Activated T-cell treated with anti-CD3 and anti-CD28 coated beads for 4 hours (primary cell): ENCODE results near the gene RIC8B.

Experiments
- DNase-seq: peaks from one replicate; pipeline ENCODE4 v3.0.0-alpha.2; 2020

The RIC8B gene

DNA sequence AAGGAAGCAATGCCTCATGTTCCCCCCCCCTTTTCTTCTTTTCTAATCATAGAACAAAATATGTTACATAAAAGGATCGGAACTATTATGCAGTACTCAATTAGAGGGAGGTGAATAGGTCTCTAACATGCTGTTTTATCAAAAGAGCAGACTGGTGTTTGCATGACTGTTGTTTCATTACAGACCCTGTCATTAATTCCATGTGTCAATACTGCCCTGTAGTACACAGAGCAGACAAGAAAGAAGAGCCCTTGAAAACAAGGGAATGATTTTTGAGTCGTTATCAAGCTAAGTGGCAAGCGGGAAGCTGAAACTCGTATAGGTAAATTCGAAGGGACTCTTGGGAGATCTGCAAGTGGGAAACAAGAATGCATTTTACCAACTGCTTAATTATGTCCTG lies 104.3 kb downstream of the RIC8B start:
- DNase-seq: no peak

DNA sequence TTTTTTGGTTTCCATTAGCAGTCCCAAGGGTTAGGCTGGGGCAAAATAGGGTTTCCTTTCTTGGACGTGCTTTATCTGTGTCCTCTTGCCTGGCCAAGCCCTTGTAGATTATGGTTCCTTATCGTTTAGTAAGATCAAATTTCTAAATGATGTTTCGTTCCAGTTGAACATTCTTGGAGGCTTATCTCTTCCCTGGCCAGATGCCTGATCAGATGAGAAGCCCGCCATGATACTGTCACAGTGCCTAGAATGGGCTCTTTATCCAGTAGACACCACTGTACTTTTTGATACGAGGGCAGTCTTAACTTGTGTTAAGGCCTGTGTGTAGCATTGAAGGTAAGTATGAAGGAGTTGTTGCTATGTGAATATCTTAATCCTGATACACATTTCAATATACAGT lies 105.1 kb downstream of the RIC8B start:
- no peak for DNase-seq

DNA sequence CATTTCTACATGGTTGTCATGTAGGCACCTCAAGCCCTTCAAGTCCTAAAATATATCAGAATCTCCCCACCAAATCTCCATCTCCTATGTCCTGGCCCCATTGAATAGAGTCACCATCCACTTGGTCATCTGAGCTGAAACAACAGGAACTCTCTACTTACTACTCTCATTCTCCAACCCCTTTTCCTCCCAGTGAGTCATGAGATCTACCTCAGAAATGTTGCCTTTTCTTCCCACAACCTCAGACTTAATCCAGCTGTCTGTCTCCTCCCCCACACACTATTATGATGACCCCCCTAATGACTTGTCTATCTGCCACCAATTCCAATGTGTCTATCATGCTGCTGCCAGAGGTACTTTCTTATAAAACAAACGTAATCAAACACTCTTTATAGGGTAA lies 108.9 kb downstream of the RIC8B start:
- DNase-seq: no peak

DNA sequence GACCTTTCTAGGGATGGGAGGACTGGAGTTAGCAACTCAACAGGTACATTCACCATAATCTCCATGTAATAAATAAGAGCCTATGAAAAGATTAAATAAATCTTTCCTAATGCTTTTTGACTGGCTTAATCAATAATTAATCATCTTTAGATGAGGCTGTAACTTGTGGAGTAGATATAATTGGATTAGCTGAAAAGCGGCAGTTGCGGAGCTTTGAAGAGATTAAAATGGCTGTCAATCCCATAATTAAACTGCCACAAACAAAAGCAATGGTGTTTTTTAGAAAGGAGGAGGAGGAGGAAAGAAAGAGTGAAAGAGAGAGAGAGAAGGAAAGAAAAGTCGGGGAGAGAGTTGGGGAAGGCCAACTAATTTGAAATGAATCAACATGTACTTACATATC lies 110.5 kb downstream of the RIC8B start:
- no peak for DNase-seq

DNA sequence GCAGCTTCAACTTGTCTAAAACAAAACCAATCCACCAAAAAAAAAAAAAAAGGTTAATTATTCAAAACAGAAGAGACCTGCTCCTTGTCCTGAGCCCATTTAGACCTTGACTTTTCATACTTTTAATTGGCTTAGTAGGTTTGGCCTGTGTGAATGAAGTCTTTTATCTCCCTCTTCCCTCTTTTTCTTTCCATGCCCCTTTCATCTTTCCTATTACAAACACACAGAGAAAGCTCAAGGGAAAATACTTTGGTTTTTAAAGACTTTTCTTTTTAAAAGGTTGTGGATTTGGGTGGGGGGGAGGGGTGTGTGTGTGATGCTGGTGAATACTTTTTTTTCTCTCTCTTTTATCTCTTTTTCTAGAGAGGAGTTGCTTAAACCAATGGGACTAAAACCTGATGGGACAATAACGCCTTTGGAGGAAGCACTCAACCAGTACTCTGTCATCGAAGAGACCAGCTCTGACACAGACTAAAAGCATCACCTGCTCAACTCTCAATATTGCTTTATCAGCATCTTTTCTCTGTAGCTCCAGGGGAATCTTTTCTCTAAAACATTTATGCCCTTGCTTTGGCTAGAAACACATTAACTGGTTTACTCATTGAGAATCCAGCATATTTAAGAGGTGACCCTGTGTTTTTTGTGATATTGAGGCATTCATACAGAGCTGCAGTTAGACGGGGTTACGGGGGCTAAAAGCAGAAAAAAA lies 111.2 kb downstream of the RIC8B start:
- no peak for DNase-seq

DNA sequence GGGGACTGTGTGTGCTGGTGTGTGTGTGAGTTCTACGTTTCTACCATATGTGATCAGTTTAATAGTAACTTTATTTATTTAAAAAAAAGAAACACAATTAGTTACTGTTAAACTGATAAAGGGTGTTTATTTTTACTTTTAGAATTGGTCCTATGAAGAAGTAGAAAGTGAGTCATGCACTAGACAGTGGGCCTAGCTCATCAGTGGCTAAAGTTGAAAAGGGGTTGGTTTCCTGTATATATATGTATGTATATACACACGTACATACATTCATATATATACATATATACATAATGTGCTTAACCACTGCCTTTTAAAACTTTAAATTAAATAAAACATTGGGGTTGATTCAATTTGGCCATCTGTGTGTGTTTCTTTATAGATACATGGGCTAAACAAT lies 112.5 kb downstream of the RIC8B start:
- no peak for DNase-seq

DNA sequence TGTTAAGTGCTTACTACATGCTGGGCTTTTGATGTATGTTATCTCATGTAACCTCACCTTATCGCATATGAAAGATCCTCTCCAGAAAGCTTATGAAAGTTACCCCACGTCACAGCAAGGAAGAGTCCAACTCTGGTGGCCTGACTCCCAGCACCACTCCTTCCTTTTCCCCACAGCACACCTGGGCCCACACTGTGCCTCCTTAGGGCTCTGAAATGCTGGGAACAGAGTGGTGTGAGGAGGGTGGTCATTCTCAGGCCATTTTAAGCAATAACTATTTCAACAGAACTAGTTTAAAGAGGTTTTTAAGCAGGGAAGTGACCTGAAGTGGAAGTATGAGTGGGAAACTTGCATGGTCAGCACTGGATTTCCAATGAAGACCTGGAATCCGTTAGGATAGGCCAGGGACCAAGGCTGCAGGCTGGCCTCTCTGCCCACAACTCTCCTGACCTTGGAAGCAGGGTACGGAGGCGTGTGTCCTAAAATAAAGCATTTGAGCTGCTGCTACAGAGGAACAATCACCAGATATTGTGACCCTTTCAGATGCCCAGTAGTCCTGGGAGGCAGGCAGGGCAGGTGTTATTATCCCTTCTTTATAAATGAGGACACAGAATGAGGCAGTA lies 114.0 kb downstream of the RIC8B start:
- no peak for DNase-seq

DNA sequence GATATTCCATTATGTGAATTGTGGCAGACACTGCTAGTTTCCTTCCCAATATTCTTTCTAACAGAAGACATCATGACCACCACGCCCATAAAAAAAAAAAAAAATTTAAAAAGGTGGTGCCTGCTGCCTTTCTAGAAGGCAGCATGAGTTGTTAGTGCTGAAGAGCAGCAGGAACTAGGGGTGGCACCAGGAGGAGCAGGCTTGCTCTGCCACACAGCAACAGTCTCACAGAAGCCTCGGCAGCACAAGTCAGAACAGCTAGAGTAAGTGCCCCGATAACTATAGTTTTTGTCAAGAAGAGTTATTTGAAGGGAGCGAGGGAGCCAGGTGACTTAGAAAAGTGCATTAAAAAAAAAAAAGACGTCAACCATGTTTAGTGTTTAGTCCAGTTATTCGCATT lies 114.8 kb downstream of the RIC8B start:
- DNase-seq: no peak

DNA sequence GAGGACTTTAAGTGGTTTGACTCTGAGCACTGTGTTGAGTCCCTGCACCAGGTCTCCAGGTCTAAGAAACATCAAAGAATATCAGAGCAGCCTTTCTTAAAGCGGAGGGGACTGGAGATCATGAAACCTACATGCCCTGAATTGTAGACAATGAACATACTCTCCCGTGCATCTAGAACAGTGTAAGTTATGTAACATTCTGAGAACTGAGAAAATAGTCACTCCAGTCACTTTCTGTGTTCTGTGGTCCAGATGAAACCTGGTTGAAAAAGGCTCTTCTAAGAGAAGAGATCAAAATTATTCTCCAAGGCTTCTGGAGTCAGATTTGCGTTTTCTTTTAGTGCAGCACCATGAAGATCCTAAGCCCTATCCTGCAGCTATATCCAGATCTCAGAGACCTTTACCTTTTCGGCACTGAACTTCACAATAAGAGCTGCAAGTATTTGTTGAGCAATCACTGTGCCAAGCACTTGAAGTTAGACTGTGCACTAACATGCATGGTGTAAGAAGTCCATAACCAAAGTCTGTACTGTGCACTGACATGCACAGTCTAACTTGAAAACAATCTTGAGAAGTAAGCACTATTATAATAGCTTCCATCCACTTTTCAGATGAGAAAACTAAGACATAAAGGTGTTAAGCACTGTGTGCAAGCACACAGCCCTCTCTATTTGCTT lies 115.6 kb downstream of the RIC8B start:
- DNase-seq: no peak

DNA sequence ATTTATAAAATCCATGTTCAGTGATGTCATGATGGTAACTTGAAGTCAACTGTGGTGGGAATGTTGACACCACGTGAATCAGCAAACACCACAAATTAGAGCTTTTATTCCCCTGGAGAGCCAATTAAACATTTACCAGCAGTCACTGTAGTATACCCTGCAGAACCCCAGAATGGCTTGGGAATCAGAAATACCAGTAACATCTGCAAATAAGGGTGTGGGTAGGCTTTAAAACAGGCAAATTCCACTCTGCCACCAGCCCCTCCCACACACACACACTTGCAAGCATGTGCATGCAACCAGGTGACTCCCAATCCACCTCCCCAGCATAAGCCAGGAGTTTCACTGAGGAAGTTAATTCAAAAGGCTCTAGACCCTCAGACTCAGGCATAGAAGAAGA lies 117.6 kb downstream of the RIC8B start:
- DNase-seq: no peak

DNA sequence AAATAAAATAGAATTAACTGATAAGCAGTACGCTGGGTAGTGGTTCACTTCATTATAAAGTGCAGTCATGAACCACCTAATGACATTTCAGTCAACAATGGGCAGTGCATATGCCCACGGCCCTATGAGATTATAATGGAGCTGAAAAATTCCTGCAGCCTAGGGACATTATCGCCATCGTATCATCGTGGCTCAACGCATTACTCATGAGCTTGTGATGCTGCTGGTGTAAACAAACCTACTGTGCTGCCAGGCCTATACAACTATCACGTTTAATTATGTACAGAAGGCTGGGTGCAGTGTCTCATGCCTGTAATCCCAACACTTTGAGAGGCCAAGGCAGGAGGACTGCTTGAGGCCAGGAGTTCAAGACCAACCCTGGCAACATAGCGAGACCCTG lies 119.0 kb downstream of the RIC8B start:
- DNase-seq: no peak

DNA sequence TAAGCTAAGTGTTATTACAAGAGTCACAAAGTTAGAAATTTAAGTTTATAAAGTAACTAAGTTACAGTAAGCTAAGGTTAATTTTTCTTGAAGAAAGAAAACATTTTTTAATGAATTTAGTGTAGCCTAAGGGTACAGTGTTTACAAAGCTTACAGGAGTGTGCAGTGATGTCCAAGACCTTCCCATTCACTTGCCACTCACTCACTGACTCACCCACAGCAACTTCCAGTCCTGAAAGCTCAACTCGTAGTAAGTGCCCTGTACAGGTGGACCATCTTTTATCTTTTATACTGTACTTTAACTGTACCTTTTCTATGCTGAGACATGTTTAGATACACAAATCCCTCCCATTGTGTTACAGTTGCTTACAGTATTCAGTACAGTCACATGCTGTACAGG lies 120.3 kb downstream of the RIC8B start:
- DNase-seq: no peak

DNA sequence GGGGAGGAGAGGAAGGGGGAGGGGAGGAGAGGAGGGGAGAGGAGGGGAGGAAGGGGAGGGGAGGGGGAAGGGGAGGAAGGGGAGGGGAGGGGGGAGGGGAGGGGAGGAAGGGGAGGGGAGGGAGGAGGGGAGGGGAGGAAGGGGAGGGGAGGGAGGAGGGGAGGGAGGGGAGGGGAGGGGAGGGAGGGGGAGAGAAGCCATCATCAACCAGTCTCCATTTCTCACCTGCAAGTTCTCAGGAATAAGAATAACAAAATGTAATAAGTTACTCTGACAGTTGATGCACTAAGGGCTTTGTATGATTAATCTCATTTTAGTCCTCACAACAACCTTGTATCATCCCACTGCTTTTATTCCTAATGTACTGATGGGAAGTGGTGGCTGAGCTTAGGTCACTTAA lies 122.1 kb downstream of the RIC8B start:
- no peak for DNase-seq

DNA sequence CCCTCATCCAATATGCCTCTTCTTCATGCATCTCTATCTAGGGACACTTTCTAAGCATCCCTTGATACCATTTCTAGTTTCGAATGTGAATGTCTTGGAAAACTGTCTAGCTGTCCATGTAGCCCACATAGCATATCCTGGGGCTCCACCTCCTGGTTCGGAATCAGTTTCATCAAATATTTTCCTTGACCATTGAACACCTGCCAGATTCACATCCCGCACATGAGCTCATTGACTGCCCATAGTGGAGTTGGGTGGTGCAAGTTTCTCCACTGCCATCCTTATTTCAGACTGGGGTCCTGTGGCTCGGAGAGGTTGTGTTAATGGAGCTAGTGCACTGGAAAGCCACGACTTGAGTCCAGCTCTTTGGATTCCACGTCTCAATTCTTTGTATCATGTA lies 122.6 kb downstream of the RIC8B start:
- DNase-seq: no peak

DNA sequence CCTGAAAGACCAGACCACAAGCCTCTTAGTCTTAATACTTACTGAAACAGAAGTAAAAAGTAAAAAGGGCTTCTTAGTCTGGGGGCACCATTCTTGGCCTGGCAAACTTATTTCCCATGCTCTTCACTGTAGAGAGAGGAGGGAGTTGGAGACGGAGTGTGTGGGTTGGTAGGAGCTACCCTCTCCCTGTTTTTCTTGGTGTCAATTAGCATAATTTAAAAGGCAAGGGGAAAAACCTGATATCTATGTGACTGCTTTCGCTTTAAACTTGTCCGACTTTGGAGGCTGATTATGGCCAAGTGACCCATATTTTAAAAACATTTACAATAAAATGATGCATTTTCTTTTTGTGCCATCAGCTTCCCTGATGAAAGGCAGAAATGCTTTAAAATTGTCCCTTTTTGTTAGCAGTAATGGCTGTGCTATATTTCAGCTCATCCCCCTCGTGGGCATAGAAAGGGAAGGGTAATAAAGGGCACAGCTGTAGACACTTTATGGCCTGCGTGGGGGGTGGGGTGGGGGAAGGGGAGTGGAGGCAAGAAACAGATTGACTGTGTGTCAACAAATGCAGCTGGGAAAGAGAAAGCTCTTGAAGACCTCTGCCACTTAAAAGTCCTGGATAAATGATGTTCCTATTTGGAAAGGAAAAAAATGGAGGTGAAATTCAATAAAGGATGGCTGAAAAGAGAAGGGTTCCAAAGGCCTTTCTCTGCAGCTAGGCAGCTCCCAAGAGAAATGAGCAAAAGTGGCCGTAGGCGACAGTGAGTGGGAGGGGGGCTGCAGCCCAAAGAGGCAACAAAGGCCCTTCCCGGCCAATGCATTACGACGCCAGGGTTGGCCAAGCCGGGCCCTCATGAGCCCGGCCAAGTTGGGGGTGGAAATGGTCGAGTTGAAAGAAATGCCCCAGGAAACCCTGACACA lies 123.8 kb downstream of the RIC8B start:
- no peak for DNase-seq

DNA sequence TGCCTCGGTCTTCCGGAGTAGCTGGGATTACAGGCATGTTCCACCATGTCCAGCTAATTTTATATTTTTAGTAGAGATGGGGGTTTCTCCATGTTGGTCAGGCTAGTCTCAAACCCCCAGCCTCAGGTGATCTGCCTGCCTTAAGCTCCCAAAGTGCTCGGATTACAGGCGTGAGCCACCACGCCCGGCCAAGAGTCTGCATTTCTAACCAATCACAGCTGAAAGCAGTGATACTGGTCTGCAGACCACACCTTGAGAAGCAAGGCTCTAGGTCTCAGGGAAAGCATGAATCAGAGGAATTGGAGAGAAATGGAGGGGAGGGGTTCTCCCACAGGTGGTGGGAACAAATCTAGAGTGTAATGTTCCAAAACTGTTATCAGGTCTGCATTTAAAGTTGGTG lies 126.1 kb downstream of the RIC8B start:
- DNase-seq: no peak

DNA sequence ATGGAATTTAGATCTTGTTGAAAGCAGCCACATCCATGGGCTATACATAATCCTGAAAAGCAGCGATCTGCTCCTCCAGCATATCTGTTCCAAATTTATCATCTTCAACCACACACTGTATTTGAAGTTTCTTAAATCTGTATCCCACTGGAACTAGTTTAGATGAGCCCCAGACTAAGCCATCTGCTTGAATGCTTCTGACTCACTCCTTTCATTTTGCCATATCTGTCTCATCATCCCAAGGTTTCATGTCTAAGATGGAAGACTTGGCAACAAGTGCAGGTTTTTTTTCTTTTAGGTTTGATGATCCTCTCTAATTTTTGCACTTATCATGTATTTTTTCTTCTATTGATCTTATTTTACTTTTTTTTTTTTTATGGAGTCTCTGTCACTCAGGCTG lies 126.8 kb downstream of the RIC8B start:
- no peak for DNase-seq

DNA sequence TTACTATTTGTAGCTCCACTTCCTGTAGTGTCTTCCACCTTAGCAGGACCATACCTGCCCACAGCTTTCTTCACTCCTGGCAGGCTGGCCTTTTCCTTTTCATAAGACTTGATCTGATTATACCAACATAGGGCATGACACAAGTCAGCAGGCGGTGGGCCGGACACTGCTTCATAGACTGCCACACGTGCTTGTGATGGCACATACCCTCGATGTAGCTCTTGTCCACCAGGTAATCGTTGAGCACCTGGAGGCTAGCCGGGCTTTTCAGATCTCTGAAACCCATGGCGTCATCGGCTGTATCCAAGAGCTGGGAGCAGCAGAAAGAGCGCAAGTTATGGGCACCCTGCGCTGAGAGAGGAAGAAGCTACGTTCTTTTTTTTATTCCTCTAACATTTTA lies 127.6 kb downstream of the RIC8B start:
- DNase-seq: no peak

DNA sequence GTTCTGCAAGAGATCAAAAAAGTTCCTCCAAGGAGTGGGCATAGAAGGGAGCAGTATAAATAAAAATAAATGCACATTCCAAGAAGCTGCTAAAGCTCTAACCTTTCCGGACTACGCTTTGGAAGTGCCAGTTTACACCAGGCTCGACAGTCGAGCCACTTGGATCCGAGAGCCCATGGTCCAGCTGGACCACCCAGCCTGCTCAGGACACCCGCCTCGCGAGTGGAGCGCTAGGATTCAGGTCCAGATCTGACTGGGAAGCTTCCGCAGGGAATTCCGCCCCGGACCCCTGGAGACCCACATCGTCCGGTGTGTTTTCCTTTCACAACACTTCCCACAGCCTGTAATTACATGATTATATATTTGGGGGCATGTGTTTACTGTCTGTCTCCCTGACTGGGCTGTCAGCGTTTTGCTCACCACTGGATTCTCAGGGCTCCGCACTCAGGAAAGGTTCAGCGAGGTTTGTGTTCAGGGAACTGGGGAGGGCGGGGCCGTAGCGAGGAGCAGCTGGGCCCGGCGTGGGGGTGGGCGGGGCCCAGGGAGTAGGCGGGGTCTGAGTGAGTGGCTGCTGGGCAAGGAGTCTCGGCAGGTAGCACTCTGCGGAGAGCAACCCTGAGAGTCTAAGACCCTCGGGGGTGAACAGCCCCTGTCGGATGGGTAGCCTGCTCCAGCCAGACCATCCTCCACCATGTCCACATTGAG lies 128.9 kb downstream of the RIC8B start:
- DNase-seq: peak; percentile 67

DNA sequence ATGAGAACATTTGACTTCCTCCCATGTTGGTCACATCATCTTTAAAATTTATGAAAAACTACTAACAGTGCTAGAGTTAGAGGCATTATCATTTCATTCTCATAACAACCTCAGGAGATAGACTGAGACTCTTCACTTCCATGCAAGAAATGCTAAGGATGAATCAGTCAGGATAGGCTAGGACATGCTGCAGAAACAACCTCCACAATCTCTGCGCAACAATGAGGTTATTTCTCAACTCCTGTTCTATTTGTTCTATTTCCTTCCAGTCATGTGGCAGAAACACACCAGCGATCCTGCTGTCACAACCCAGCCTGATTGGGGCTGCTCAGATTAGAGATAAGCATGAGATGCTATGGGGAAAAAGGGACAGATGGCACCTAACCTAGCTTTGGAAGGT lies 132.2 kb downstream of the RIC8B start:
- no peak for DNase-seq

DNA sequence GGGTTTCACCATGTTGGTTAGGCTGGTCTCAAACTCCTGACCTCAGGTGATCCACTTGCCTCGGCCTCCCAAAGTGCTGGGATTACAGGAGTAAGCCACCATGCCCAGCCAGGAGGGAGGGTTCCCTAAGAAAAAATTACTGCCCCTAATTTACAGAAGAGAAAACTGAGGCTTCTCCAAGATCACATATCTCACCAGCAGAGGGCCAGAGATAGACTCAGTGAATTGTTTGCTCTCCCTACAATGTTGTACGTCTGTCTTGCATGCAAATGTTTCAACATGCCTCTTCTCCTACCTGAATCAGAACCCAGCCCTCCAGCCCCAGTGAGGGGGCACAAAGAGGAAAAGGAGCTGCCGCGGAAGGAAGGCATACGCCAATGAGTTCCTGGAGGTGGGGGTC lies 132.9 kb downstream of the RIC8B start:
- DNase-seq: no peak

DNA sequence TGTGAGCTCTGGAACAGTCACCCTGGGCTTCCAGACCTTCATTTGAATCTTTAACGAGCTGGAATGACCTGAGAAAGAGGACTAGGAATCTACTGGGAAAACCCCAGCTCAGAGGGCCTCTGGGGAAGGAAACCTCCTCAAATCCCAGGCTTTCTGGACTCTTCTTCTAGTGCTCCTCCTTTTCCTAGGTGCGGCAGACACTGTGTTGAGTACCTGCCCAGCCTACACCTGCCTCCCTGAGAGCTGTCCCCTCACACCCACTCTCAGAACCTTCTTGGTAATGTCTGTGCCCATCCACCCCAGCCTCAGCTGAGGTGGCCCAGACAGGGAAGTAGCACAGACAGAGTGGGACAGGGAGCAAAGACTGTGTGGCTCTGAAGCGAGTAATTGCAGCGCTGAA lies 133.4 kb downstream of the RIC8B start:
- DNase-seq: no peak

DNA sequence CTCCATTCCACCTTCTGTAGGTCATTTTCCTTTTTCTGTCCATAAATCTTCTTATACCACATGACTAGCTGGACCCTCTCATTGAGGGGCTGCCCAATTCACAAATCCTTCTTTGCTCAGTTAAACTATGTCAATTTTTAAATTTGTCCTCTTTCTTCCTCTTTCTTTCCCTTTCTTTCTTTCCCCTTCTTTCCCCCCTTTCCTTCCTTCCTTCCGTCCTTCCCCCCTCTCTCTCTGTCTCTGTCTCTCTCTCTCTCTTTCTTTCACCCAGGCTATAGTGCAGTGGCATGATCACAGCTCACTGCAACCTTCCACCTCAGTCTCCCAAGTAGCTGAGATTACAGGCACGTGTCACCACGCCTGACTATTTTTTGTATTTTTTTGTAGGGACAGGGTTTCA lies 134.1 kb downstream of the RIC8B start:
- no peak for DNase-seq
